ENCODE measurements around the gene MAPK6.

GRCh38 chr15:51992953-51993352, 26.1 kb upstream of the MAPK6 start:
- TF ChIP-seq CBFB (CRISPR knock-in tag; IDR thresholded peaks at IDR 0.05; ENCODE audit: low read depth) (no peak), CTCF (IDR thresholded peaks at IDR 0.05) (no peak), FOXJ3 (CRISPR knock-in tag; IDR thresholded peaks at IDR 0.05; ENCODE audit: borderline replicate concordance) (no peak), CREM (CRISPR knock-in tag; IDR thresholded peaks at IDR 0.05) (no peak), NFYB (CRISPR knock-in tag; conservative IDR thresholded peaks at IDR 0.05; ENCODE audit: low read depth) (no peak), ZNF138 (CRISPR knock-in tag; conservative IDR thresholded peaks at IDR 0.05) (no peak)

All from WTC11 (cell line).